ENCODE data around the gene THSD7B.

Gene THSD7B

GRCh38 chr2:137117385-137117784, 352.0 kb downstream of the THSD7B start:
- no peak overlapping the region for H3K4ac ChIP-seq (ENCODE audit: low read length)
- DNase-seq (ENCODE audit: low spot score), result no peak
- H3K27ac ChIP-seq (replicated peaks; ENCODE audit: low read length), result no peak overlapping the region
- no peak overlapping the region for H2BK120ac ChIP-seq (ENCODE audit: low read depth, low read length)
- H3K4me1 ChIP-seq (ENCODE audit: control insufficient read depth in 2 of 2, insufficient read depth in 1 of 2, low read depth in 1 of 2, low read length in 2 of 2), result no peaks in the 10 kb centered on the region
- no peaks in the 10 kb centered on the region for H3K79me1 ChIP-seq (ENCODE audit: low read depth, low read length)
- no peak overlapping the region for H3K14ac ChIP-seq (ENCODE audit: low read length)
- no peak overlapping the region for H3K18ac ChIP-seq (ENCODE audit: low read length)
- no peaks in the 10 kb centered on the region for H3K36me3 ChIP-seq (replicated peaks in 1 of 2; ENCODE audit: control insufficient read depth in 2 of 2, insufficient read depth in 2 of 2, low read length in 2 of 2)
- H2BK5ac ChIP-seq (ENCODE audit: low read length), result no peak overlapping the region
- no peaks in the 10 kb centered on the region for H3K27me3 ChIP-seq (ENCODE audit: control insufficient read depth in 3 of 3, insufficient read depth in 3 of 3, low read depth in 1 of 3, low read length in 3 of 3)
- H3K4me3 ChIP-seq (ENCODE audit: low read length in 2 of 2), result no peak overlapping the region
- no peak overlapping the region for H2BK12ac ChIP-seq (ENCODE audit: low read length)
- no peak overlapping the region for H2AFZ ChIP-seq (ENCODE audit: low read length)
- no peak overlapping the region for H3K4me2 ChIP-seq (ENCODE audit: insufficient read depth, low read length, poor library complexity, severe bottlenecking)
- no peak overlapping the region for H3K9ac ChIP-seq (ENCODE audit: low read depth, low read length, poor library complexity)
- no peak overlapping the region for H3K23ac ChIP-seq (ENCODE audit: low read depth, low read length, poor library complexity)
- H4K91ac ChIP-seq (ENCODE audit: low read depth, low read length, poor library complexity), result no peak overlapping the region
- no peak overlapping the region for H4K8ac ChIP-seq (ENCODE audit: low read depth, low read length)
- H2AK5ac ChIP-seq (ENCODE audit: low read depth, low read length), result no peak overlapping the region
- H3K9me3 ChIP-seq (replicated peaks in 1 of 2; ENCODE audit: control insufficient read depth in 2 of 2, insufficient read depth in 1 of 2, low read depth in 1 of 2, low read length in 2 of 2), result no peaks in the 10 kb centered on the region
- H2BK15ac ChIP-seq (ENCODE audit: low read length), result no peak overlapping the region

GRCh38 chr2:137118140-137118539, 352.8 kb downstream of the THSD7B start:
- Histone ChIP-seq H3K23ac (ENCODE audit: low read depth, low read length, poor library complexity) (no peak overlapping the region), H3K4ac (ENCODE audit: low read length) (no peak overlapping the region), H3K9ac (ENCODE audit: low read depth, low read length, poor library complexity) (no peak overlapping the region), H2AFZ (ENCODE audit: low read length) (no peak overlapping the region), H3K27me3 (ENCODE audit: control insufficient read depth in 3 of 3, insufficient read depth in 3 of 3, low read depth in 1 of 3, low read length in 3 of 3) (no peaks in the 10 kb centered on the region), H3K18ac (ENCODE audit: low read length) (no peak overlapping the region), H3K4me2 (ENCODE audit: insufficient read depth, low read length, poor library complexity, severe bottlenecking) (no peak overlapping the region), H3K9me3 (replicated peaks in 1 of 2; ENCODE audit: control insufficient read depth in 2 of 2, insufficient read depth in 1 of 2, low read depth in 1 of 2, low read length in 2 of 2) (no peaks in the 10 kb centered on the region), H3K4me3 (ENCODE audit: low read length in 2 of 2) (no peak overlapping the region), H2BK15ac (ENCODE audit: low read length) (no peak overlapping the region), H3K4me1 (ENCODE audit: control insufficient read depth in 2 of 2, insufficient read depth in 1 of 2, low read depth in 1 of 2, low read length in 2 of 2) (no peaks in the 10 kb centered on the region), H2AK5ac (ENCODE audit: low read depth, low read length) (no peak overlapping the region), H3K79me1 (ENCODE audit: low read depth, low read length) (no peaks in the 10 kb centered on the region), H4K91ac (ENCODE audit: low read depth, low read length, poor library complexity) (no peak overlapping the region), H2BK5ac (ENCODE audit: low read length) (no peak overlapping the region), H3K27ac (replicated peaks; ENCODE audit: low read length) (no peak overlapping the region), H3K14ac (ENCODE audit: low read length) (no peak overlapping the region), H3K36me3 (replicated peaks in 1 of 2; ENCODE audit: control insufficient read depth in 2 of 2, insufficient read depth in 2 of 2, low read length in 2 of 2) (no peaks in the 10 kb centered on the region), H2BK12ac (ENCODE audit: low read length) (no peak overlapping the region), H2BK120ac (ENCODE audit: low read depth, low read length) (no peak overlapping the region), H4K8ac (ENCODE audit: low read depth, low read length) (no peak overlapping the region)
- DNase-seq (ENCODE audit: low spot score), result no peak

- Histone ChIP-seq H3K18ac (ENCODE audit: low read length) (no peak overlapping the region), H4K91ac (ENCODE audit: low read depth, low read length, poor library complexity) (no peak overlapping the region), H2BK12ac (ENCODE audit: low read length) (no peak overlapping the region), H2BK120ac (ENCODE audit: low read depth, low read length) (no peak overlapping the region), H4K8ac (ENCODE audit: low read depth, low read length) (no peak overlapping the region), H3K79me1 (ENCODE audit: low read depth, low read length) (no peaks in the 10 kb centered on the region), H3K9me3 (replicated peaks in 1 of 2; ENCODE audit: control insufficient read depth in 2 of 2, insufficient read depth in 1 of 2, low read depth in 1 of 2, low read length in 2 of 2) (no peaks in the 10 kb centered on the region), H2AK5ac (ENCODE audit: low read depth, low read length) (no peak overlapping the region), H3K36me3 (replicated peaks in 1 of 2; ENCODE audit: control insufficient read depth in 2 of 2, insufficient read depth in 2 of 2, low read length in 2 of 2) (no peaks in the 10 kb centered on the region), H3K4ac (ENCODE audit: low read length) (no peak overlapping the region), H3K4me2 (ENCODE audit: insufficient read depth, low read length, poor library complexity, severe bottlenecking) (no peak overlapping the region), H3K27ac (replicated peaks; ENCODE audit: low read length) (no peak overlapping the region), H3K27me3 (ENCODE audit: control insufficient read depth in 3 of 3, insufficient read depth in 3 of 3, low read depth in 1 of 3, low read length in 3 of 3) (no peaks in the 10 kb centered on the region), H2BK5ac (ENCODE audit: low read length) (no peak overlapping the region), H3K14ac (ENCODE audit: low read length) (no peak overlapping the region), H3K4me3 (ENCODE audit: low read length in 2 of 2) (no peak overlapping the region), H3K9ac (ENCODE audit: low read depth, low read length, poor library complexity) (no peak overlapping the region), H2BK15ac (ENCODE audit: low read length) (no peak overlapping the region), H2AFZ (ENCODE audit: low read length) (no peak overlapping the region), H3K4me1 (ENCODE audit: control insufficient read depth in 2 of 2, insufficient read depth in 1 of 2, low read depth in 1 of 2, low read length in 2 of 2) (no peaks in the 10 kb centered on the region), H3K23ac (ENCODE audit: low read depth, low read length, poor library complexity) (no peak overlapping the region)
- WGBS, 2 donors (ENCODE audit: extremely low coverage in 2 of 2, insufficient read length in 2 of 2, insufficient replicate concordance in 1 of 2), result no CpG with 5 or more reads among the region's 1 CpG
- DNase-seq (ENCODE audit: low spot score), result no peak
Measured at GRCh38 chr2:137123226-137123625, 357.9 kb downstream of the THSD7B start.

- no peaks in the 10 kb centered on the region for H3K9me3 ChIP-seq (replicated peaks in 1 of 2; ENCODE audit: control insufficient read depth in 2 of 2, insufficient read depth in 1 of 2, low read depth in 1 of 2, low read length in 2 of 2)
- no peaks in the 10 kb centered on the region for H3K27me3 ChIP-seq (ENCODE audit: control insufficient read depth in 3 of 3, insufficient read depth in 3 of 3, low read depth in 1 of 3, low read length in 3 of 3)
- DNase-seq (ENCODE audit: low spot score), result no peak
- no peak overlapping the region for H2BK5ac ChIP-seq (ENCODE audit: low read length)
- H4K91ac ChIP-seq (ENCODE audit: low read depth, low read length, poor library complexity), result no peak overlapping the region
- H3K36me3 ChIP-seq (replicated peaks in 1 of 2; ENCODE audit: control insufficient read depth in 2 of 2, insufficient read depth in 2 of 2, low read length in 2 of 2), result no peaks in the 10 kb centered on the region
- H3K4me1 ChIP-seq (ENCODE audit: control insufficient read depth in 2 of 2, insufficient read depth in 1 of 2, low read depth in 1 of 2, low read length in 2 of 2), result no peaks in the 10 kb centered on the region
- H3K27ac ChIP-seq (replicated peaks; ENCODE audit: low read length), result no peak overlapping the region
- no peak overlapping the region for H3K23ac ChIP-seq (ENCODE audit: low read depth, low read length, poor library complexity)
- H3K9ac ChIP-seq (ENCODE audit: low read depth, low read length, poor library complexity), result no peak overlapping the region
- no peak overlapping the region for H2BK15ac ChIP-seq (ENCODE audit: low read length)
- H3K4me3 ChIP-seq (ENCODE audit: low read length in 2 of 2), result no peak overlapping the region
- no peak overlapping the region for H3K4me2 ChIP-seq (ENCODE audit: insufficient read depth, low read length, poor library complexity, severe bottlenecking)
- H4K8ac ChIP-seq (ENCODE audit: low read depth, low read length), result no peak overlapping the region
- no peak overlapping the region for H2AK5ac ChIP-seq (ENCODE audit: low read depth, low read length)
- H3K14ac ChIP-seq (ENCODE audit: low read length), result no peak overlapping the region
- H3K79me1 ChIP-seq (ENCODE audit: low read depth, low read length), result no peaks in the 10 kb centered on the region
- H2BK120ac ChIP-seq (ENCODE audit: low read depth, low read length), result no peak overlapping the region
- no peak overlapping the region for H3K18ac ChIP-seq (ENCODE audit: low read length)
- no peak overlapping the region for H3K4ac ChIP-seq (ENCODE audit: low read length)
- H2AFZ ChIP-seq (ENCODE audit: low read length), result no peak overlapping the region
- no peak overlapping the region for H2BK12ac ChIP-seq (ENCODE audit: low read length)
- 100% methylated on average over 1 of the region's 3 CpGs; no CpG with 5 or more reads in 1 of the 2 donors for WGBS, 2 donors (ENCODE audit: extremely low coverage in 2 of 2, insufficient read length in 2 of 2, insufficient replicate concordance in 1 of 2)
Measured at GRCh38 chr2:137133225-137133624, 367.9 kb downstream of the THSD7B start.
